Thymus (tissue), 11 donors: Measurements from ENCODE around the gene PDSS2. TPM values are rescaled to one million over a fixed set of nuclear protein-coding genes. Genes with fewer than 3 reads are reported as not detected.
"Not testable (repeated sequence)": the region's sequence is repeated elsewhere in the genome, so short reads cannot be mapped to it uniquely, and the experiment has no call there.

ENCODE experiments used
- DNase-seq, 9 donors: peaks; one replicate each; pipeline ENCODE4 v3.0.0-alpha.2; 2013; ENCODE audit warnings: low spot score in 9 of 9, low read depth in 6 of 9, missing footprints in 1 of 9
- H3K27ac ChIP-seq, 2 donors: one replicate each; pipeline ENCODE4 v1.5.1; 2013; ENCODE audit warnings: control low read depth in 1 of 2, low read depth in 1 of 2, low read length in 1 of 2, mild to moderate bottlenecking in 1 of 2, moderate library complexity in 1 of 2
- H3K27me3 ChIP-seq, 2 donors: one replicate each; pipeline ENCODE4 v1.5.1; 2013; ENCODE audit warnings: low read length in 1 of 2; ENCODE audit not compliant: control insufficient read depth in 2 of 2, insufficient read depth in 1 of 2
- H3K36me3 ChIP-seq, 2 donors: one replicate each; pipeline ENCODE4 v1.5.1; 2013; ENCODE audit warnings: low read length in 1 of 2, mild to moderate bottlenecking in 1 of 2, moderate library complexity in 1 of 2; ENCODE audit not compliant: control insufficient read depth in 2 of 2, insufficient read depth in 2 of 2
- H3K4me1 ChIP-seq, 2 donors: one replicate each; pipeline ENCODE4 v1.5.1; 2013; ENCODE audit warnings: low read length in 2 of 2; ENCODE audit not compliant: control insufficient read depth in 2 of 2, insufficient read depth in 2 of 2
- H3K4me3 ChIP-seq, 2 donors: one replicate each; pipeline ENCODE4 v1.5.1; 2013; ENCODE audit warnings: low read length in 2 of 2, control low read depth in 1 of 2, mild to moderate bottlenecking in 1 of 2
- H3K9me3 ChIP-seq, 2 donors: one replicate each; pipeline ENCODE4 v1.5.1; 2013; ENCODE audit warnings: low read length in 1 of 2, mild to moderate bottlenecking in 1 of 2; ENCODE audit not compliant: control insufficient read depth in 2 of 2, insufficient read depth in 1 of 2
- WGBS: extraction: QIAGEN DNeasy Blood & Tissue Kit; methylation state at CpG from one replicate; pipeline ENCODE4 v1.1.7; 2013; 5-methylcytosine and 5-hydroxymethylcytosine counted together
- polyA plus RNA-seq: library from polyadenylated mRNA; stranded (reverse); fragments of 200-250 nt; gene quantifications from one replicate; pipeline ENCODE4 v1.2.3, GENCODE V29; 2013
- total RNA-seq: library from RNA; stranded (reverse); fragments of 120-200 nt; gene quantifications from one replicate; pipeline ENCODE4 v1.2.4, GENCODE V29; 2013
- donor health status: healthy.

The PDSS2 gene
- total and polyA plus RNA-seq, 2 donors: 5.2 to 9.8 TPM

DNA sequence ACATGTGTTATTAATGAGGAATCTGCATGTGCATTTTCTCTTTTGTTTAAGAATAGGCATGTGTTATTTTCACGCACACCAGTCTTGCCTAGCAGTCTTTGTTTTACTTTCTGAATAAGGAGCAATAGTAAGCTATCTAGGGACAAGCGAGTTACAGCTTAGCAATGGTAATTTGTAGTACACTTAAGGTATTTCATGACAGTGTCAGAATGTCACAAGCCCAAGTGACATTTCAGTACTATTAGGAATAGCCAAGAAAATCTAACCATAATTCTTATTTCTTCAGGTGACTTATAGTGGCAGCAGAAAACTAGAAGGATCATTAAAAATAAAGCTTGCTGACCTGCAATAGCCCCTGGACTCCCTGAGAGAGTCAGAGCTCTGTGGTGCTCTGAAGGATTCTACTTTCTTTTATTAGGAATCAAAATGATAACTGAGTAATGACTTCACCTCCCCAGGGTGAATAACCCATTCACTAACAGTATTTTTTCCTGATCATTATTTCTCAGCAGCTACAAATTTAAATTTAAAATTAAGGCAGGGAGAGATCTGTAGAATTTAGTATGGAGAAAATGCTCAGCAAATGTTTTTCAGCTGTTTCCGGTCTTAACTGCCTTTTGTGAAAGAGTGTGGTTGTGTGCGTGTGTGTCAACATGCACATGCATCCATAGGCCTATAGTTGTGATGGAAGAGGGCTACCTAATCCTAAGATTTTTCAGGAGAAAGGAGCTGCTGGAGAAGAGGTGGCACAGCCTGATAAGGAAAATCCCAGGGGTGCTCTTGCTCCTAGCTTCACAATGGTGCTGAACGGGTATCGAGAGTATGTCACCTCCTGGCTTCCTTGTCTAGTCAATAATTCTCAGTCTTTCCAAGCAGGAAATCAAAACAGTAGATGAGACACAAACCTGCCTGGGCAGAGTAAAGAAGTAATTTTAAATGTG lies 254.0 kb downstream of the PDSS2 start:
- no peak for DNase-seq
- 99% methylated on average over 6 of the region's 6 CpGs for WGBS
- no peaks in the 10 kb centered on the region for H3K9me3 ChIP-seq
- H3K4me1 ChIP-seq: no peaks in the 10 kb centered on the region
- H3K27ac ChIP-seq: no peak overlapping the region
- H3K36me3 ChIP-seq: peaks cover 0 to 3% of the 10 kb centered on the region in 2 donors
- no peak overlapping the region for H3K4me3 ChIP-seq
- no peaks in the 10 kb centered on the region for H3K27me3 ChIP-seq

DNA sequence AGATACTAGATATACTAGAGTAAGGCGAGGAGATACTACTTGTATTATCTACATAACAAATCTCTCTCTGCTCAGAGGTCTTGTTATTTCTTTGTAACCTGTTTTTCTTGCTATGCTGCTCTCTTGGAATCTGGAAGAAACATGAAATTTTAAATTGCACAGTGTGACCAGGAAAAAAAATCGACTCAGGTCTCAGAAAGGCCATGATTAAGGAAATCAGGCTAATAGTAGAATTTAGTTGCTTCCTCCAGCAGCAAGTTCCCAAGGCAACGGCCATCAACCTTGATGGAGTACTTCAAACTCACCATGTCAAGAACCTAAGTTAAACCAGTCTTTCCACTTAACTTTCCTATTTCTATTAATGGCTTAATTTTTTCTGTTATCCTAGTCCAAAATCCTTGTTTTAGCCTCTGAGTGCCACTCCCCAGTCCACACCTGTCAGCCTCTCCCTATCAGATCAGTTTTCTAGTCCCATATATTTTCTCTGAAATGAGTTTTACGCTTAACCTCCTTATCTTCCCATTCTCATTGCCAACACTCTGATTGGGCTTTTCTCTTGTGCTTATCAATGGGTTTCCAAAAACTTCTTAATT lies 256.4 kb downstream of the PDSS2 start:
- Histone ChIP-seq H3K9me3 (no peaks in the 10 kb centered on the region), H3K27me3 (no peaks in the 10 kb centered on the region), H3K4me3 (no peak overlapping the region), H3K4me1 (no peaks in the 10 kb centered on the region), H3K36me3 (peaks cover 0 to 3% of the 10 kb centered on the region in 2 donors), H3K27ac (no peak overlapping the region)
- DNase-seq: no peak
- WGBS: 96% methylated on average over 4 of the region's 4 CpGs

DNA sequence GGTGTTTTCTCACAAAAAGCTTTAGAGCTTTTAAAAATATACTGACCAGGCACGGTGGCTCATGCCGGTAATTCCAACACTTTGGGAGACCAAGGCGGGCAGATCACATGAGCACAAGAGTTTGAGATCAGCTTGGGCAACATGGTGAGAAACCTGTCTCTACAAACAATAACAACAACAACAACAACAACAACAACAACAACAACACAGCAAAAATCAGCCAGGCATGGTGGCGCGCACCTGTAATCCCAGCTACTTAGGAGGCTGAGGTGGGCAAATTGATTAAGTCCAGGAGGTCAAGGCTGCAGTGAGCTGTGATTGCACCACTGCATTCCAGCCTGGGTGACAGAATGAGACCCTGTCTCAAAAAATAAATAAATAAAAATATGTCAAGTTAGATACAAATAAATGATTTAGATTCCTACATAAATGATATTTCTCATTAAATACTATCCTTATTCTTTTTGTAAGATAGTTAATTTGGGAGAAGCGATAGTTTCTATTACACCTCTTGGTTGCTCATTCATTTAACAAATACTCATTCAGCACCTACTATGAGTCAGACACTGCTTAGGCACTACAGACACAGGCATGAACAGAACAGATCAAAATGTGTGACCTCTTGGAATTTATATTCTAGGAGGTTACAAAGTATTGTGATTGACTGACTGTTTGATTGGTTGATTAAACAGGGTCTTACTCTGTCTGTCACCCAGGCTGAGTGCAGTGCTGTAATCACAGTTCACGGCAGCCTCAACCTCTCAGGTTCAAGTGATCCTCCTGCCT lies 260.5 kb downstream of the PDSS2 start:
- H3K27ac ChIP-seq: no peak overlapping the region
- no peak for DNase-seq
- H3K9me3 ChIP-seq: no peaks in the 10 kb centered on the region
- peaks cover 0 to 3% of the 10 kb centered on the region in 2 donors for H3K36me3 ChIP-seq
- H3K4me1 ChIP-seq: no peaks in the 10 kb centered on the region
- no peaks in the 10 kb centered on the region for H3K27me3 ChIP-seq
- H3K4me3 ChIP-seq: no peak overlapping the region
- WGBS: 98% methylated on average over 7 of the region's 7 CpGs

DNA sequence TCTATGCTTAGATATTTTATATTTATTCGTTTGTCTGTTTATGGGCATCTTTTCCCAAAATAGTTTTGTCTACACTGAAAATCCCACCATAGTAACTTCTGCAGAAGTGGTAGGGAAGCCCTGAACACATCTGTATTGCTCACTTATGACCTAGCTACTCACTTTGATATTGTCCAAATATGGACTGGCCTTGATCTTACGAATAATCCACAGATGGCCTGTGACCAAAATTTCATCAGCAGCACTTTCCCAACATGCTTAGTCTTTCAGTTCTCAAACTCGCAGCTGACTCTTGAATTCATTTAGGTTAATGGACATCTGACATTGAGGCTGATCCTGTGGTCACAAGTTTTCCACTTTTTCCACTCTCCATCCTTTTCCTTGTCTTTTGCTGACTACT lies 263.2 kb downstream of the PDSS2 start:
- Histone ChIP-seq H3K9me3 (no peaks in the 10 kb centered on the region), H3K4me3 (no peak overlapping the region), H3K36me3 (peaks cover 2 to 5% of the 10 kb centered on the region in 2 donors), H3K4me1 (no peaks in the 10 kb centered on the region), H3K27ac (no peak overlapping the region), H3K27me3 (no peaks in the 10 kb centered on the region)
- 99% methylated on average over 3 of the region's 3 CpGs for WGBS
- no peak for DNase-seq

DNA sequence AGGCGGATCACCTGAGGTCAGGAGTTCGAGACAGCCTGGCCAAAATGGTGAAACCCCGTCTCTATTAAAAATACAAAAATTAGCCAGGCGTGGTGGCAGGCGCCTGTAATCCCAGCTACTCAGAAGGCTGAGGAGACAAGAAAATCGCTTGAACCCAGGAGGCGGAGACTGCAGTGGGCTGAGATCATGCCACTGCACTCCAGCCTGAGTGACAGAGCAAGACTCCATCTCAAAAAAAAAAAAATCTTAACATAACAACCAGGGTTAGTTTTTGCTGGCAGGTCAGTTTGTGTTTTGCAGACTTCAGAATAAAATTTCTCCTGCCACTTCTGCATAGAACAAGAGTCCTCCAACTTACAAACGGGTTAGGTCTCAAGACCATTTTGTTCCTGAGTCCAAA lies 264.6 kb downstream of the PDSS2 start:
- WGBS: 97% methylated on average over 8 of the region's 8 CpGs

DNA sequence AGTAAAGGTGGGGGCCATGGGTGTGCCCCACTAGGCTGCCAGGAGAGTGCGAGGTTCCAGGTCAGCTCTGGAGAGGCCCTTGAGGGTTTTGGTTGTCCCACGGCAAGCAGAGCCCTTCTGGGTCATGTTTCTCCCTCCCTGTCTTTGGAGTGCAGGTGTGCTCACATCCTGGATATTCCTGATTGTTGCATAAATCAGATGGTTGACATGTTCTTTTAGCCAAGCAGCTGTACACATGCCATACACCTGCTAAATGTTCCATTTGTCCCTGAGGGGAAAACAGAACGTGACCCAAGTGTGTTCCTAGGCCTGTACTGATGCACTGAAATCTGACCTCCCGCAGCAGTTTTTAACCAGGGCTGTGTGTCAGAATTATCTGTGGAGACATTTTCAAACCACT lies 266.5 kb downstream of the PDSS2 start:
- H3K4me3 ChIP-seq: no peak overlapping the region
- no peaks in the 10 kb centered on the region for H3K27me3 ChIP-seq
- no peak for DNase-seq
- H3K36me3 ChIP-seq: peaks cover 2 to 8% of the 10 kb centered on the region in 2 donors
- no peak overlapping the region for H3K27ac ChIP-seq
- no peaks in the 10 kb centered on the region for H3K4me1 ChIP-seq
- no peaks in the 10 kb centered on the region for H3K9me3 ChIP-seq
- 83% methylated on average over 4 of the region's 4 CpGs for WGBS

More for the DNA sequence above, 264.6 kb downstream of the PDSS2 start:
- H3K27ac ChIP-seq, DNase-seq, H3K4me3 ChIP-seq, H3K36me3 ChIP-seq, H3K27me3 ChIP-seq, H3K9me3 ChIP-seq, H3K4me1 ChIP-seq: not testable (repeated sequence)

DNA sequence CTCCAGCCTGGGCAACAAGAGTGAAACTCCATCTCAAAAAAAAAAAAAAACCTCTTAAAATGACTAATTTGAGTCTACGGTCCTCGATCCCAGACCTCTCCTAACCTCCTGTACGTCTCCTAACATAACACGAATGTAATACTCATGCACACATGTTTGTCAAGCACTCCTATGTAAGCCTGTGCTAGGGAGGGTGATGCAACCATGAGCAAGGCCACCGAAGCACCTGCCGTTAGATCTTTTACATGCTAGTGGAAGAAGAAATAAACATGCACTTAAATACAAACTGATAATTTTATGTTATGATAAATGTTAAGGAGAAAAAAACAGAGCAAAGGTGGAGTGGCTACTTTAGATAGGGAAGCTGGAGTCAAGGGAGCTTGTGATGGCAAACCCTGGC lies 271.7 kb downstream of the PDSS2 start:
- H3K9me3 ChIP-seq: no peaks in the 10 kb centered on the region
- H3K27me3 ChIP-seq: no peaks in the 10 kb centered on the region
- no peaks in the 10 kb centered on the region for H3K4me1 ChIP-seq
- 89% methylated on average over 6 of the region's 6 CpGs for WGBS
- no peak overlapping the region for H3K27ac ChIP-seq
- H3K4me3 ChIP-seq: no peak overlapping the region
- no peak for DNase-seq
- H3K36me3 ChIP-seq: peaks cover 2 to 8% of the 10 kb centered on the region in 2 donors

DNA sequence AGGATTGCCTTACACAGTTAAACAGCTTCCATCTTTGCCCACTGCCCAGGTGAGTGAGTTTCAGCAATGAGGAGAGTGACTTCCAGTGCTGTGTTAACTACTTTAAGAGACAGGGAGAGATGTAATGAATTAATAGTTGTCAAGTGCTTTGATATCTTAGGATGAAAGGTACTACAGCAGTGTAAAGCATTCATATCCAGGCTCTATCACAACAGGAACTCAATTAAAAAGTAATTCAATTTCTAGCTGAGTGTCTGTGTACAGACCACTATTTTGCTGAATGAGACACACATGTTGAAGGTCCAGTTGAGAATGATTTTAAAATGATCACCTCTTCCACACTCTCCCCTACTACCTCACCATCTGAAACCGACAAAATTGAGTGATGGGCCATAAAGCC lies 273.3 kb downstream of the PDSS2 start:
- Histone ChIP-seq H3K36me3 (peaks cover 0 to 3% of the 10 kb centered on the region in 2 donors), H3K27ac (no peak overlapping the region), H3K9me3 (no peaks in the 10 kb centered on the region), H3K4me3 (no peak overlapping the region), H3K4me1 (no peaks in the 10 kb centered on the region), H3K27me3 (no peaks in the 10 kb centered on the region)
- 98% methylated on average over 1 of the region's 1 CpG for WGBS
- DNase-seq: no peak
